GM12875 (cell line): Measurements from ENCODE around the gene AMELX.

Source experiments
- H3K4me3 ChIP-seq: one replicate; pipeline ENCODE4 v1.5.1; 2011; ENCODE audit warnings: low read depth, low read length, control low read depth
- CTCF ChIP-seq: IDR thresholded peaks from 2 replicates; pipeline ENCODE4 v1.5.1; 2011; ENCODE audit warnings: low read depth, mild to moderate bottlenecking, control low read depth, inconsistent platforms, low read length, moderate library complexity, borderline replicate concordance; ENCODE audit not compliant: insufficient read depth

Gene AMELX

GRCh38 chrX:11321986-11322385 is 28.8 kb downstream of the AMELX start:
- no peak overlapping the region for H3K4me3 ChIP-seq
- no peak for TF ChIP-seq CTCF

GRCh38 chrX:11328134-11328533 is 34.9 kb downstream of the AMELX start:
- no peak overlapping the region for H3K4me3 ChIP-seq
- TF ChIP-seq CTCF: no peak

GRCh38 chrX:11329021-11329420 is 35.8 kb downstream of the AMELX start:
- no peak for TF ChIP-seq CTCF
- no peak overlapping the region for H3K4me3 ChIP-seq

GRCh38 chrX:11331788-11332187 is 38.6 kb downstream of the AMELX start:
- TF ChIP-seq CTCF: no peak
- no peak overlapping the region for H3K4me3 ChIP-seq

- no peak for TF ChIP-seq CTCF
- no peak overlapping the region for H3K4me3 ChIP-seq
Measured at GRCh38 chrX:11334165-11334564, 41.0 kb downstream of the AMELX start.

- TF ChIP-seq CTCF: no peak
- no peak overlapping the region for H3K4me3 ChIP-seq
Measured at GRCh38 chrX:11336201-11336600, 43.0 kb downstream of the AMELX start.

GRCh38 chrX:11337292-11338009 is 44.2 kb downstream of the AMELX start:
- TF ChIP-seq CTCF: no peak
- no peak overlapping the region for H3K4me3 ChIP-seq
